PFSK-1 (cell line): ENCODE results near the gene RBP5.

Source experiments
- POLR2AphosphoS5 ChIP-seq: IDR thresholded peaks from 2 replicates; pipeline ENCODE4 v1.6.1; 2012; ENCODE audit warnings: low read depth, mild to moderate bottlenecking, control low read depth, low read length, moderate library complexity
- REST ChIP-seq, 2 experiments: IDR thresholded peaks; 2 replicates each; pipeline versions ENCODE4 v1.6.1 to v1.8.0; 2011 to 2012; ENCODE audit warnings: low read depth in 2 of 2, low read length in 2 of 2, control low read depth in 1 of 2, inconsistent platforms in 1 of 2, mild to moderate bottlenecking in 1 of 2, moderate library complexity in 1 of 2; ENCODE audit not compliant: insufficient read depth in 1 of 2
- SIN3A ChIP-seq: IDR thresholded peaks from 2 replicates; pipeline ENCODE4 v1.6.1; 2012; ENCODE audit warnings: mild to moderate bottlenecking, low read length, moderate library complexity, borderline replicate concordance; ENCODE audit not compliant: insufficient read depth

GRCh38 chr12:7096979-7097378 lies 31.7 kb downstream of the RBP5 start:
- TF ChIP-seq POLR2AphosphoS5 (no peak), REST (IDR thresholded peaks at IDR 0.05; ENCODE audit: insufficient read depth in 1 of 2, low read depth in 2 of 2, low read length in 2 of 2) (no peak), SIN3A (no peak)
